Activated T-cell treated with anti-CD3 and anti-CD28 coated beads, Interleukin-2, amount 50 U/mL, for 24 hours (primary cell): ENCODE measurements around the gene ASTN2.

Experiments used
- DNase-seq: peaks from one replicate; pipeline ENCODE4 v3.0.0-alpha.2; 2020
- H3K27ac Mint-ChIP-seq: 2 replicates; pipeline ENCODE4 v1.8.0; 2020; ENCODE audit warnings: mild to moderate bottlenecking, mixed read lengths
- H3K27me3 Mint-ChIP-seq: 2 replicates; pipeline ENCODE4 v1.8.0; 2020; ENCODE audit warnings: mixed read lengths
- H3K36me3 Mint-ChIP-seq: 2 replicates; pipeline ENCODE4 v1.8.0; 2020; ENCODE audit warnings: low read depth, mixed read lengths
- H3K4me1 Mint-ChIP-seq: 2 replicates; pipeline ENCODE4 v1.8.0; 2020; ENCODE audit warnings: low read depth, mixed read lengths
- H3K4me3 Mint-ChIP-seq: 2 replicates; pipeline ENCODE4 v1.8.0; 2020; ENCODE audit warnings: mild to moderate bottlenecking, moderate library complexity, mixed read lengths
- H3K9me3 Mint-ChIP-seq: 2 replicates; pipeline ENCODE4 v1.8.0; 2020; ENCODE audit warnings: mixed read lengths

The ASTN2 gene

DNA sequence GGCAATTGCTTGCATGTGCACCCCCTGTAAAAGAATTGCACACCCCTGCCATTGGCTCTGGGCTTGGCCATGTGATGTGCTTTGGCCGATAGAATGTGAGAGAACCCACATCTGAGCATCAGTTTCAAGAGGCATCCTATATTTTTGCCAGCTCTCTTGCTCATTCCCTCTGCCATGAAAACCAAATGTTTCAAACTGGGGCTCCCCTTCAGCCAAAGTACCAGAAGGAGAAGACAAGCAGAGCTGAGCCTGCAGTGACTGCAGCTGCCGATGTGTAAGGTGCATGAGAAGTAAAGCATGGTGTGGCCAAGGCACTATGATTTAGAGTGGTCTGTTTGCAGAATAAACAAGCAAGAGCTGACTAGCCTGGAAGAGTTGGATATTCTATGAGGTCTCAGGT lies 132.3 kb downstream of the ASTN2 start:
- Mint-ChIP-seq H3K4me3 (no peak overlapping the region), H3K27me3 (no peaks in the 10 kb centered on the region), H3K9me3 (peaks cover 9% of the 10 kb centered on the region), H3K36me3 (no peaks in the 10 kb centered on the region), H3K4me1 (no peaks in the 10 kb centered on the region), H3K27ac (no peak overlapping the region)
- DNase-seq = no peak

DNA sequence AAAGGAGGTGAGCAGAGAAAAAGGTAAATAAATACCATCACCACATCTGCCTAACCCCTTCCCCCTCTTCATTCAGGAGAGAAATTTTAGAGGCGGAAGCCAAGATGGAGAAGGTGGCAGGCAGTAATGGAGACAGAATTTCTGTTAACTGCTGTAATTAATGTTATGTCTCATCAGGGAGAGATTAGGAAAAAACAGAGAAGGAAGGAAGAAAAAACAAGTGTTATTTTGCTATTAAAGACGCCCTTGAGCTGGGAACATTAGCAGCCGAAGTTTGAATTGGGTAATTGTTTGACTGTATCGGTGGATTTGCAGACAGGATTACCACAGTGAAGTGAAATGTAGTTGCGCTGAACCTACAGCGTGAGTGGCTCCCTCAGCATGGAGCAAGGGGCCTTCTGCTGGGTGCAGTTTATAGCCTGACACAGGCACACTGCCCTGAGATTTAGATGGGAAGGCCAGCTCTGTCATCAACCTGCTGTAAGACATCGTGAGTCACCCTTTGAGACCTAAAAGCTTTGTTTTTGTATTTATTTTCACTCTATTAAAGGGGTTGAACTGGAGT lies 136.3 kb downstream of the ASTN2 start:
- no peak overlapping the region for H3K27ac Mint-ChIP-seq
- H3K36me3 Mint-ChIP-seq = no peaks in the 10 kb centered on the region
- H3K4me1 Mint-ChIP-seq = no peaks in the 10 kb centered on the region
- H3K27me3 Mint-ChIP-seq = no peaks in the 10 kb centered on the region
- no peak for DNase-seq
- peaks cover 8% of the 10 kb centered on the region for H3K9me3 Mint-ChIP-seq
- no peak overlapping the region for H3K4me3 Mint-ChIP-seq

DNA sequence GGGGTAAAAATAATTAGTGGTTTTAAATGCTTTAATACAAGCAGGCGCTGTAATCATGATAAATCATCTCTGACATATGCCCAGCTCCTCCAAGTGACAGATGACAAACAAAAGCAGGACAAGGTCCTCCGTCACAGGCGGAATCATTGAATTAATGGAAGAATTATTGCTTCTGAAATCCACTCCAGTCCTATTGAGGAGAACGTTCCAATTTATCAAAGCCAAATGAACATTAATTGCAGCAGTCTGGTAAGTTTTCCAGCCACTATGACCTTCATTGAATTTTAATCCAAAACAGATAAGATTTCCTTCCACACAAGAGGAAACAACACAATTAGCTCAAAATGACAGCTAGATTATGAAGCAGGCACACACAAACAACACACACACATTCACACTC lies 136.8 kb downstream of the ASTN2 start:
- H3K27me3 Mint-ChIP-seq = no peaks in the 10 kb centered on the region
- no peaks in the 10 kb centered on the region for H3K36me3 Mint-ChIP-seq
- no peak overlapping the region for H3K27ac Mint-ChIP-seq
- no peak overlapping the region for H3K4me3 Mint-ChIP-seq
- DNase-seq = no peak
- no peaks in the 10 kb centered on the region for H3K4me1 Mint-ChIP-seq
- H3K9me3 Mint-ChIP-seq = peaks cover 5% of the 10 kb centered on the region

DNA sequence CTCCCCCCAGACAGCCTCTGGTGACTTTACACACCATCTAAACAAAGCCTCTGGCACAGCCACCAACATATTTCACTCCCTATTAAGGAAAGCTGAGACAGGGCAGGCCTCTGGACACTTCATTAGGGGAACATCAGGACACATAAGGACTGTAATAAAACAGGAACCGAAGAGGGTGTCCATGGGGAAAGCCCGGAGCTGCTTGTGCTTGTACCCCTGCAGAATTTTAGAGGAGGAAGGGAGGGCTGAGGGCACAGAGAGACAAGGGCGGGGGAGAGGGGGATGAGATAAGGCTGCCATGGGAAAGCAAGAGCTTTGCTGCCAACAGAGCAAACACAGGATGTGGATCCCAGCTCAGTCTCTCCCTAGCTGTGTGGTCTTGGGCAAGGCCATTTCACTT lies 138.4 kb downstream of the ASTN2 start:
- Mint-ChIP-seq H3K4me3 (no peak overlapping the region), H3K27me3 (no peaks in the 10 kb centered on the region), H3K36me3 (no peaks in the 10 kb centered on the region)

DNA sequence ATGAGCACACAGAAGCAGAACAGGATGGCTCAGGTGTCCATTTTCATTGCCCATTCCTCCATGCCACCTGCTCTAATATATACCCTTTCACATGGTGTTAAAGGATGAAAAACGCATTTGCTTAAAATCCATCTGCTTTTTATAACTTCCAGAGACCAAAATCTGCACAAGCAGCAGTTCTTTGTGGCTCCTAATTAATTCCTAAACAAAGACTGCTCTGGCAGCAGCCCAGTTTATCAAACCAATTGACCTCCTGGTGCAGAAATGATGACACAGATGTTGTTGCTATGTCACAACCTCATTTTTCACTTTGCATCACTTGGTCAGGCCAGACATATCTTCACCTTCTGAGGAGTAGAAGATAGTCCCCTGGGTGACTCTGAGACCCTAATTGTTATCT lies 141.2 kb downstream of the ASTN2 start:
- Mint-ChIP-seq H3K27ac (no peak overlapping the region), H3K4me3 (no peak overlapping the region)
- DNase-seq = no peak

More for the DNA sequence above, 138.4 kb downstream of the ASTN2 start:
- DNase-seq = no peak
- Mint-ChIP-seq H3K27ac (no peak overlapping the region), H3K4me1 (no peaks in the 10 kb centered on the region), H3K9me3 (peaks cover 5% of the 10 kb centered on the region)

DNA sequence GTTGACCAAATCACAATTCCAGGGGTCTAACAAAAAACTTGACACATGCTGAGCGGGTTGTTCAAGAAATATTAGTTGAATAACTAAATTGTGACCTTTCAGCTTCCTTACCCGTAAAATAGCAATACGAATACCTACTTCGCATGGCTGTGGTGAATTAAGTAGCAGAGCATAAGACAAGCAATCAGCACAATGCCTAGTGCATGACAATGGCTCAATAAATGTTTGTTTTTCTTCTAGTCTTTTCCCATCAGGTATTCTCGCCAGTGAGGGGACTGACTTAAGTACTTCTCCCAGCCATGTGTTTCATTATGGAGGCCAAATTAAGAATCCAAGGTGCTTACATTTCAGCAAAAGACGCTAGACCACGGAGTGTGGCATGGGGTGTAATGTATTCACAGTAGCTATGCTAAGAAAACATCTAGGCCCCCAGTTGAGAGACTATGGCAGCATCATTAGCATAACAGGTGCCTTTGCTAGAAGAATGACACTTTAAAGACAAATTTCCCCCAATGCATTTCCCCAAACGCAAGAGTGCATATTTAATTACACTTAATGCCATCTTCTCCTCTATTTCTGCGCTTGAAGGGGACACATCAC lies 145.9 kb downstream of the ASTN2 start:
- H3K4me3 Mint-ChIP-seq = no peak overlapping the region
- DNase-seq = no peak
- no peaks in the 10 kb centered on the region for H3K36me3 Mint-ChIP-seq
- H3K4me1 Mint-ChIP-seq = no peaks in the 10 kb centered on the region
- peaks cover 5% of the 10 kb centered on the region for H3K9me3 Mint-ChIP-seq
- H3K27me3 Mint-ChIP-seq = no peaks in the 10 kb centered on the region
- H3K27ac Mint-ChIP-seq = no peak overlapping the region

More for the DNA sequence above, 141.2 kb downstream of the ASTN2 start:
- Mint-ChIP-seq H3K27me3 (no peaks in the 10 kb centered on the region), H3K36me3 (no peaks in the 10 kb centered on the region), H3K9me3 (peaks cover 3% of the 10 kb centered on the region), H3K4me1 (no peaks in the 10 kb centered on the region)

DNA sequence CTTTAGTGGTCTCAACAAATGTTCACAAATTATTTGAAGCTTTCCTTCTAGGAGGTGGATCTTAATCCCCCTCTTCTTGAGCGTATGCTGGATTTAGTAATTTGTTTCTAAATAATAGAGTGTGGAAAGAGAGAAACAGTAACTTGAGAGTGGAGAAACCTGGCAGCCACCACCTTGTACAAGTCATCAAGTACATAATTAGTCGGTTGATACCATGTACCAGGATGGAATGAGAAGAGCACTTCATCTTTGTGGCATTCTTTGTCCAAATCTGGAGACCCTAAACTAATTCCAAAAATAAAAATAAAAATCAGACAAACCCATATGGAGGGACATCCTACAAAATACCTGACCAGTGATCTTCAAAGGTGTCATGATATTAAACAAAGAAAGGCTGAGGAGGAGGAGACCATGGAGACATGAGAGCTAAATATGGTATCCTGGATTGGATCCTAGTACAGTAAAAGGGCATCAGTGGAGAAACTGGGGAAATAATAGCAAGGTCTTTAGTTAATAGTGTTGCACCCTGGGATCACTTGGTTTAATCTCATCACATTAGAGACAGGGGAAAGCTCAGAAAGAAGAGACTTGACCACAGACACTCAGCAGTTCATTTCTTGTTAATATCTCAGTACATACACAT lies 147.9 kb downstream of the ASTN2 start:
- Mint-ChIP-seq H3K4me3 (no peak overlapping the region), H3K27me3 (no peaks in the 10 kb centered on the region), H3K4me1 (no peaks in the 10 kb centered on the region), H3K36me3 (no peaks in the 10 kb centered on the region), H3K27ac (no peak overlapping the region), H3K9me3 (peaks cover 5% of the 10 kb centered on the region)
- no peak for DNase-seq

DNA sequence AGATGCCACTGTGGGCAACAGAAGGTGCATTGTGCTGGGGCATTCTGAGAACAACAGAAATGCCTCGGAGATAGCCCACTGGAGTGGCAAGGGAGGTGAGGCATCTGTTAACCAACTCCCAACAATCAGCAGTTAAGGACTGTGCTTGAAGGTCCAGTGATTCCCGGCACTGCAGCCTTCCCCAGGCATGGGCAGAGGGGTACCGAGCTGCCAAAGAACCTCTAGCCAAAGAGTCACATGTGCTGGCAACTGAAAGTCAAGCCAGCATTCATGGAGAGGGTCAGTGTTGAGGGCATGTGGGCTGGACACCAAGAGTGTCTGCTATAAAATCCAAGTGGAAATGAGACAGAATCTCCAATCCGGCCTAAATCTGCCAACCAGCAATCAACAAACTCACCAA lies 149.6 kb downstream of the ASTN2 start:
- DNase-seq = no peak
- H3K4me3 Mint-ChIP-seq = no peak overlapping the region
- H3K27me3 Mint-ChIP-seq = no peaks in the 10 kb centered on the region
- H3K9me3 Mint-ChIP-seq = peaks cover 5% of the 10 kb centered on the region
- H3K4me1 Mint-ChIP-seq = no peaks in the 10 kb centered on the region
- H3K27ac Mint-ChIP-seq = no peak overlapping the region
- no peaks in the 10 kb centered on the region for H3K36me3 Mint-ChIP-seq

DNA sequence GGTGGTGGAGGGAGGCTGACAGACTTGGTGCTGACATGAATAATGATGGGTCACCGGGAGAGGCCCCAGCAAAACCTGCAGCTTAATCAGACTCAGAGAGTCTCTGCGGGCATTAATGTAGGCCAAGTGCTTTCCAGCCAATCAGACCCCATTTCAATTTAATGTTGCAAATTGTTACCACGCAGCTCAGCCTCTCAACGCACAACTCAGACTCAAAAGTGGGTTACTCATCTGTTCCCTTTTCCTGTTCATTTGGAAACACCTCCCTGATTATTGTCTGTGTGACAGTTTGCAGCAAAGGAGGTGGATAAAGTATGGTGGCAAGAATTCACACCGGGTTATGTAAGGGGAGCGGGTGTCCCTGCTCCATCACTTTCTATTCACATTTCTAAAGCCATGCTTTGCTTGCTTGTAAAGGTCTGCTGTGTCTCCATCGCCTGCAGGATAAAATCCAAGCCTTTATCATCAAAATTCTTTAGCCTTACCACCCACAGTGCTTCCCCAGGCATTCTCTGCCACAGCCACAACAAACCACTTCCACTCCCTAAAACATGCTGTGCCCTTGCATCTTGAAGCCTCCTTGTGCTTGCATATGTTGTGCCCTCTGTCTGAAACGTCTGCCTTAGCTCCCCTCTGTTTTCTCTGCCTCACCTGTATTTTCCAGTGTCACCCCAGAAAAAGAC lies 156.5 kb downstream of the ASTN2 start:
- Mint-ChIP-seq H3K4me3 (no peak overlapping the region), H3K4me1 (no peaks in the 10 kb centered on the region), H3K27ac (no peak overlapping the region), H3K36me3 (no peaks in the 10 kb centered on the region), H3K27me3 (no peaks in the 10 kb centered on the region), H3K9me3 (peaks cover 2% of the 10 kb centered on the region)
- no peak for DNase-seq

DNA sequence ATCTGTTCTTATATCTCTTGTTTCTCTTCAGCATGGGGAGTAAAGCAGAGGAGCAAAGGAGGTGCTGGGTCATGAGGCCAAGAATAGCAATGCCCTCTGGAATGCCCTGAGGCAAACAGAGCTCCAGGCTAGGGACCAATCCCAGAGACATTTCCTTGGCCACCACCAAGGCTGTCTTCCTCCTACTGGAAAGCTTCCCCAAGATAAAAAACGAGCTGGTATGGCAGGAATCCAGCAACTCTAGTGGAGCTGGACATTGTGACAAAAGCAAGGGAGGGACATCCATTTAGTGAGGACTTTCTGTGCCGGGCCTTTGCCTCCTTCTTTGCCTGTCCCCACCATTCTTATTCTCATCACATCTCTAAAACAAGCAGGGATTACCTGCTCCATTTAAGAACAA lies 161.6 kb downstream of the ASTN2 start:
- no peaks in the 10 kb centered on the region for H3K27me3 Mint-ChIP-seq
- no peak overlapping the region for H3K27ac Mint-ChIP-seq
- no peak for DNase-seq
- H3K4me1 Mint-ChIP-seq = no peaks in the 10 kb centered on the region
- H3K36me3 Mint-ChIP-seq = no peaks in the 10 kb centered on the region
- H3K4me3 Mint-ChIP-seq = no peak overlapping the region
- H3K9me3 Mint-ChIP-seq = peaks cover 2% of the 10 kb centered on the region

DNA sequence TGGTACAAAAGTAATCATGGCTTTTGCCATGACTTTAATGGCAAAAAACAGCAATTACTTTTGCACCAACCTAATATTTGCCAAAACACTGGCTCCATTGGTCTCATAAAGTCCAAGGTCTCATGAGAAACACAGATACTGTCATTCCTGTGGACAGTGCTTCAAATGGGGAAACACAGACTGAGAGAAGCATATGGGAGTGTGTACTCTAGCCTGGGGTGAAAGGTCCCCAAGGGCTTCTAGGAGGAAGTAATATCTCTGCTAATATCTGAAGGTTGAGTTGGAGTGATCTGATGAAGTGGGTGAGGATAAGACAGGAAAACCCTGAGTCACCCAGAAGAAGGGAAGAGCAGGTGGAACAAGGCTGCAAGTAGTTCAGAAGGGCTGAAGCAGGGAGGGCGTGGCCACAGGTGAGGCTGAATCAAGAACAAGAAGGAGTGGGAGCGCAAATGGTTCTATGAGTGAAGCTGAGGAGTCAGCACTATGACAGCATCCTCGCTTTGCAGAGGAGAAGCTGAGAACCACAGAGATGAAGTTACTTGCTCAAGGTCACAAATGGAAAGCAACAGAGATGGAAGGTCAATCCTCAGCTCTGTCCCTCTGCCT lies 164.1 kb downstream of the ASTN2 start:
- Mint-ChIP-seq H3K27ac (no peak overlapping the region), H3K9me3 (peaks cover 2% of the 10 kb centered on the region), H3K36me3 (no peaks in the 10 kb centered on the region), H3K27me3 (no peaks in the 10 kb centered on the region), H3K4me1 (no peaks in the 10 kb centered on the region), H3K4me3 (no peak overlapping the region)
- DNase-seq = no peak

DNA sequence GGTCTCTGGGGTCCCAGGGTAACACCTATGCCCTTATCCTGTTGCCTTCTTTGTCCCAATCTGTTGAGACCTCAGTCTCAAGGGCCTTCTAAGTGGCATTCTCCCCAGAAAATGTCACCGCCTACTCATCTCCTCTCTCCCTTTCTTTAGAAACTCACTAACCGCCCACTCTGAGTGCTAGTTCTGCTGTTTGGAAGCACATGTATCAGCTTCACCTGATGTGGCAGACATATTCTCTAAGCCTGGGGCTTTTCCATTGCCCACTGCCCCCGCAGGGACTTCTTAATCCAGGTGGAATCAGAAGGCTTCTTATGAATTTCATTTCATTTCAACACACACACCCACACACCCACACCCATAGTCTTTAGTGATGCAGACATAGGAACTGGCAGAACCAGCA lies 165.1 kb downstream of the ASTN2 start:
- Mint-ChIP-seq H3K27me3 (no peaks in the 10 kb centered on the region), H3K4me1 (no peaks in the 10 kb centered on the region), H3K27ac (no peak overlapping the region), H3K4me3 (no peak overlapping the region), H3K36me3 (no peaks in the 10 kb centered on the region), H3K9me3 (peaks cover 2% of the 10 kb centered on the region)
- no peak for DNase-seq

DNA sequence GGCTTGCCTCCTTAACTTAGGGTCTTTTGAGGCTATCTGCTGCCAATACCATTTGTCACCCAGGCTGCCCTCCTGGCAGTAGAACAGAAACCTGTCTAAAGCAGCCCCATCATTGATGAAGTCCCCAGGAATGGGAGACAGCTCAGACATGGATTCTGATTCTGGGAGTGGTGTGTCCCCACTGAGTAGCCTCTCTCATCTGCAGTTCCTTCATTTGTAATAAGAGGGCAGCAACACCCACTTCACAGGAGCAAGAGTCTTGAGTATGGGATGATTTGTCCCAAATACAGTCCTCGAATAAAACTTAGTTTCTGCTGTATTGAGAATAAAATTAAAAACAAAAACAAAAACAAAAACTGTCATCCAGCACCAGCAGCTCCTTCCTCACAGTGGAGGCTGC lies 167.6 kb downstream of the ASTN2 start:
- DNase-seq = no peak
- H3K4me3 Mint-ChIP-seq = no peak overlapping the region
- H3K27ac Mint-ChIP-seq = no peak overlapping the region
- H3K9me3 Mint-ChIP-seq = peaks cover 4% of the 10 kb centered on the region
- H3K36me3 Mint-ChIP-seq = no peaks in the 10 kb centered on the region
- no peaks in the 10 kb centered on the region for H3K4me1 Mint-ChIP-seq
- H3K27me3 Mint-ChIP-seq = no peaks in the 10 kb centered on the region

DNA sequence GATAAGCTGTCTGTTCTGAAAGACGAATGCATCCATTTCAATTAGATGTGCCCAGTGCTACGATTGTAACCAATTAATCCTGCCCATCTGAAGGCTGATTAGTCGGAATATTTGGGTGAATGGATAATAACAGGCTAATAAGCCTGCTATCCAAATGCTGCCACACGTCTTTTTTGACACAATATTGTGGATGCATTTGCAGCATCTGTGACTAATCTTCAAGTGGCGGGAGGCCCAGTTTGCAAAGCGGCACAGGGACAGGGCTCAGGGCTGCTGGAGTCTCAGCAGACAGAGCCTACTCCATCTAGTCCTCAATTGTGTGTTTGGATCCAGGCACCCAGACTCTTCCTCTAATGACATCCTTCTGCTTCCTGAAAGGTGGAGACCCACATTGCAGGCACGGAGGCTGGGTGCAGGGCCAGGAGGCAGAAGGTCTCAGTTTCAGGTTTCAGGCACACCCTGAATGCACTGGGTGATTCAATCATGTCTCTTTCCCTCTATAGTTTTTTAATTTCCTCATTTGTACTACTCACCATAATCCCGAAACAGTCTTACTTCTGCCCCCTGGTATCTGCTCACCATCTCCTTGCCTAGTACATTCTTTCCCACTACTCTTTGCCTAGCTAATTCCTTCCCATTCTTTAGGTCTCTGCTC lies 169.6 kb downstream of the ASTN2 start:
- Mint-ChIP-seq H3K36me3 (no peaks in the 10 kb centered on the region), H3K27me3 (no peaks in the 10 kb centered on the region), H3K9me3 (peaks cover 2% of the 10 kb centered on the region), H3K4me1 (no peaks in the 10 kb centered on the region), H3K4me3 (no peak overlapping the region), H3K27ac (no peak overlapping the region)
- DNase-seq = no peak
